ENCODE results near the gene NCLN. TPM values are rescaled to one million over a fixed set of nuclear protein-coding genes. Genes with fewer than 3 reads are reported as not detected.
"Not testable (repeated sequence)": the region's sequence is repeated elsewhere in the genome, so short reads cannot be mapped to it uniquely, and the experiment has no call there.

Gene NCLN
- total RNA-seq, 1 donor from 2014 or later = 114 TPM

DNA sequence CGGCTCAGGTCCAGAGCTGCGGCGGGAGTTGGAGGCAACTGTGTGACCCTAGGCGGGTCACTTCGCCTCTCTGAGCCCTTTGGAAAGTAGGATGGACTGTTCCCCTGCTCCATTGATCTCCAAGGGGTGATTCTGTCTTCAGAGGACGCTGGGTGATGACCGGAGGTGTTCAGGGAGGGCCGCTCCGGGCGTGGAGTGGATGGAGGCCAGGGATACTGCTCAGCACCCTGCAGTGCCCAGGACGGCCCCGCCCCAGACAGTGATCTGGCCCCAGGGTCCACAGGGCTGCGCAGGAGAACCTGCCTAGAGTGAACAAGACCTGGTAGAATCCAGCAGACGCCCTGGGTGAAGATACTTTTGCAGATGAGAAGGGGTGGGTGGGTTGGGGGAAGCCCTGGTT, 7.0 kb downstream of the NCLN start:
- Mint-ChIP-seq H3K4me1 (peaks cover 7% of the 10 kb centered on the region), H3K4me3 (no peak overlapping the region), H3K36me3 (ENCODE audit: low read depth) (peaks cover 29% of the 10 kb centered on the region), H3K9me3 (no peaks in the 10 kb centered on the region), H3K27me3 (no peaks in the 10 kb centered on the region), H3K27ac (no peak overlapping the region)
- intact Hi-C loops (cut with micrococcal nuclease) = no loop called here
- no peak for DNase-seq

DNA sequence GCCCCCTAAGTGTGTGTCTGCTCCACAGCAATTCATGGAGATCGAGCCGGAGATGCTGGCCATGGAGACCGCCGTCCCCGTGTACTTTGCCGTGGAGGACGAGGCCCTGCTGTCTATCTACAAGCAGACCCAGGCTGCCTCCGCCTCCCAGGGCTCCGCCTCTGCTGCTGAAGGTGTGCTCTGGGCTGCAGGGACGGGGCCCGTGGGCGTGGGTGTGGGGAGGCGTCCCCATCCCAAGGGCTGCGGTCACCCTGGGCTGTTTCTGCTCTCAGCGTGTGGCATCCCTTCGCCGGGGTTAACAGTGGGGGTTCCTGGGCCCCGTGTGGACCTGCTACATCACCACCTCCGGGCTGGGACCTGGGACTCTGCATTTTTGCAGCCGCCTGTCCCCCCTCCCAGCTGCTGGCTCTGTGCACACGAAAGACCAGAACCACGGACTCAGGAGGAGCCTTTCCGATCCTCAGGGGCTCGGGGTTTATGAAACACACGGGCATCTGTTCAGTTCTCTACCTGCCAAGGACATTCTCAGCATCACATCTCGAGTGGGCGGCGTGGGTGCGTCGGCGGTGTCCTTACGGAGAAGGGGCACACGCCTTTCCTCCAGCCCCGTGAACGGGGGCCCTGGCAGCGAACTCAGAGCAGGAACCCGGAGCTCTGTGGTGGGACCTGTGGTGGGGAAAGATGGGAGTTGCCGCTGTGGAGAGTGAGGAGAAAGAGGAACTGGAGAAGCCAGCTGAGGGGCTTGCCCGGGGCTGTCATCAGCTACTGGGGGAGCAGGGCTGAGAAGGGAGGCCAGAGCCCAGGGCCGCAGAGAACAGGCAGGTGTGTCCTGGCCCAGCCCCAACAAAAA, 7.8 kb downstream of the NCLN start:
- no peaks in the 10 kb centered on the region for H3K27me3 Mint-ChIP-seq
- DNase-seq = no peak
- H3K27ac Mint-ChIP-seq = no peak overlapping the region
- H3K9me3 Mint-ChIP-seq = no peaks in the 10 kb centered on the region
- peaks cover 24% of the 10 kb centered on the region for H3K36me3 Mint-ChIP-seq (ENCODE audit: low read depth)
- intact Hi-C loops (cut with micrococcal nuclease) = no loop called here
- no peak overlapping the region for H3K4me3 Mint-ChIP-seq
- peaks cover 2% of the 10 kb centered on the region for H3K4me1 Mint-ChIP-seq

DNA sequence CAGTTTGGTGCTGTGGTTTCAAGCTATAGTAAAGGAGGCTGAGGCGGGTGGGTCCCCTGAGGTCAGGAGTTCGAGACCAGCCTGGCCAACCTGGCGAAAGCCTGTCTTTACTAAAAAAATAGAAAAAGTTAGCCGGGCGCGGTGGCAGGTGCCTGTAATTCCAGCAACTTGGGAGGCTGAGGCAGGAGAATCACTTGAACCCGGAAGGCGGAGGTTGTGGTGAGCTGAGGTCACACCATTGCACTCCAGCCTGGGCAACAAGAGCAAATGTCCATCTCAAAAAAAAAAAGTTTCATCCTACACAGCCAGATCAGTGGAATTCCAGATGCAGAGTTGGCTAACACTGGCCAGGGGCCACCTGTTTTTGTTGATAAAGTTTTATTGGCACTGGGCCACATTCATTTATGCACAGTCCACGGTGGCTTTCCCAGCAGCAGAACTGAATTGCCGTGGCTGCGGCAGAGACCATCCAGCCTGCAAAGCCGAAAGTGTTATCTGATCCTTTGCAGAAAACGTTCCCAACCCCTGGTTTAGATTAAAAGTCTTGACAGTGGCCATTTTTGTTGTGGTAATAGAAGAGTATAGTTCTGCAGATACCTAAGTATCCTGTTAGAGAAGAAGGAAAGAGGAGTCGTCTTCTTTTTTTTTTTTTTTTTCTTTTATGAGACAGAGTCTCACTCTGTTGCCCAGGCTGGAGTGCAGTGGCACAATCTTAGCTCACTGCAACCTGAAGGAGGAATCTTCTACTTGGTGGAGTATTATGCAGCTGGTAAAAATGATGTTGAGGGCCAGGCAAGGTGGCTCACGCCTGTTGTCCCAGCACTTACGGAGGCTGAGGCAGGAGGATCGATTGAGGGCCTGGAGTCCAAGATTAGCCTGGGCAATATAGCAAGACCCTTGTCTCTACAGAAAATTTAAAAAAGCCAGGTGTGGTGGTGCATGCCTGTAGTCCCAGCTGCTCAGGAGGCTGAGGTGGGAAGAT, 8.7 kb downstream of the NCLN start:
- Mint-ChIP-seq H3K27ac (no peak overlapping the region), H3K36me3 (ENCODE audit: low read depth) (peaks cover 21% of the 10 kb centered on the region), H3K9me3 (no peaks in the 10 kb centered on the region), H3K4me3 (no peak overlapping the region), H3K27me3 (no peaks in the 10 kb centered on the region), H3K4me1 (no peaks in the 10 kb centered on the region)
- DNase-seq = no peak
- intact Hi-C loops (cut with micrococcal nuclease) = no loop called here

DNA sequence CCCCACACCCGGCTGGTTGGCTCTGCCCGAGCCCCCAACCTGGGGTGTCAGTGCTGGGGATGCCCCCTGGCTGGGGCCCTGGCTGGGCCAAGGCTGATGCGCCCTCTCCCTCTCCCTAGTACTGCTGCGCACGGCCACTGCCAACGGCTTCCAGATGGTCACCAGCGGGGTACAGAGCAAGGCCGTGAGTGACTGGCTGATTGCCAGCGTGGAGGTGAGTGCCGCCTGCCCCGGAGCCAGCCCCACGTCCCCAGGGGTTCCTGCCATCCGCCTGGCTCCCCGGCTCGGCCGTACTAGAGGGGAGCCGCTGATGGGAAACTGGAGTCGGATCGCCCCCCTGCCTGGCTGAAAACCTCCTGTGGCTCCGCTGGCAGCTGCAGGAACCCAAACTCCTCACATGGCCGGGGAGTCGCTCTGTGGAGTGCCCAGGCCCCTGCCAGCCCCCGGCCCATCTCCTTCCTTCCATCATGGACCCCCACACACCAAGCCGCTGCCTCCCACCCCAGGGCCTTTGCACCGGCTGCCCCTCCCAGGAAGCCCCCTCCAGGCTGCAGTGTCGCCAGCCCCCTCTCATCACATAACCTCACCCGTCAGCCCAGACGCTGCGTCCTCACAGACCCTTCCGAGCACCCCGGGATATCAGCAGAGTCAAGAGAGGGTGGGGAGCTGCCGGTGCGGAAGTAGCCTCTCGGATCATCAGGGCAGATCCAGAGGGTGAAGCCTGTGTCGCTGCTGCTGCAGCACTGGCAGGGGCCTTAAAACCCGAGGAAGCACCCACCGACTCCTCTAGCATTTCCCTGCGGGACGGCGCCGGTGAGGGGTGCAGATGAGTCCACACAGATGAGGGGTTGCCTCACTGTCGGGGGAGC, 10.6 kb downstream of the NCLN start:
- intact Hi-C loops (cut with micrococcal nuclease) = no loop called here
- Mint-ChIP-seq H3K4me3 (no peak overlapping the region), H3K36me3 (ENCODE audit: low read depth) (peaks cover 17% of the 10 kb centered on the region), H3K27me3 (no peaks in the 10 kb centered on the region), H3K27ac (no peak overlapping the region), H3K4me1 (no peaks in the 10 kb centered on the region), H3K9me3 (no peaks in the 10 kb centered on the region)
- DNase-seq = no peak

DNA sequence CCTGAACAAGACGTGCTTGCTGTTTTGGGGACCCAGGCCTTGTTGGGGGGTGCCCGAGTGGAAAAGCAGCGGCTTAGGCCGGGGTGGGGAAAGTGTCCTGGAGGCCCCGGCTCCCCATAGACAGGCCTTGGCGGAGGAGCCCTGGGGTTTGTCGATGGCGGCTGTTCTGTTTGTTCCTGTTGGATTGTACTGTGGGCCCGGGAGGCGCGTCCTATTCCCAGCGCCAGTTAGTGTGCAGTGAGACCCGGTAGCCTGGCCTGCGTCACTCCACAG, 11.1 kb downstream of the NCLN start:
- H3K4me1 Mint-ChIP-seq = no peaks in the 10 kb centered on the region
- no peaks in the 10 kb centered on the region for H3K9me3 Mint-ChIP-seq
- no peaks in the 10 kb centered on the region for H3K27me3 Mint-ChIP-seq
- H3K36me3 Mint-ChIP-seq (ENCODE audit: low read depth) = peaks cover 17% of the 10 kb centered on the region
- no peak overlapping the region for H3K4me3 Mint-ChIP-seq
- intact Hi-C loops (cut with micrococcal nuclease) = no loop called here
- no peak for DNase-seq
- H3K27ac Mint-ChIP-seq = no peak overlapping the region

DNA sequence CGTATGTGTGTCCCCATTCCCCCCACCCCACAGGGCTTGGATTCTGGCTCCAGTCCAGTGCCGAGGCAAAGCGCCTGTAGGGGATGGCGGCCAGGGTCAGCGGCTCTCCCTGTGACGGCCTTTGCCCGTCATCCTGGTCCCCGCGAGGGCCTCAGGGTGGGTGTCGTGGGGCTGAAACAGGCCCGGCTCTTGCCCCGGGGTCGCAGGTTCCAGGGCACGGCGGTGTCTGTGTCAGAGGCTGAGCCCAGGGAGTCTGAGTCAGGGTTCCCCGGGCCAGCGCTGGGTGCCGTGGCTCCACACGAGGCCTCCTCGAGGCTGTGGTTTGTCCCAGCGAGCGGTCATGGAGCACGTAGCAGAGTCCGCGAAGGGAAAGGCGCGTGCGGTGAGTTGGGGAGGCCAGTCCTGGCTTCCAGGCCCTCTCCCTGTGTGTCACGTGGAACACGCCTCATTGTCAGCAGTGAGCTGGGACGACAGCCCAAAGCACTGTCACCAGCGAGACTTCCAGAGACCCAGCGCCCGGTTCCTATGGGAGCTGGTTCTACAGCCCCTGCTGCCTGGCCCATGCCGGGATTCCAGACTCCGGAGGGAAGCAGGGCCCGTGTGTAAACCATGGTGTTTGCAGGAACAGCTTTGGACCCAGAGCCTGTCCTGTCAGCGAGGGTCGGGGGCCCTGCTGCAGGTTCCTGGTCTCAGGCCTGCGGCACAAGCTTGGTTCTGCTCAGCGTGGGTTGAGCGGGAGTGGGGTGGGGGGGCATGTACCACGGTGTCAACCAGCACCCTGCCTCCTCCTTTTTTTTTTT, 13.4 kb downstream of the NCLN start:
- no peaks in the 10 kb centered on the region for H3K9me3 Mint-ChIP-seq
- H3K4me3 Mint-ChIP-seq = no peak overlapping the region
- H3K27me3 Mint-ChIP-seq = no peaks in the 10 kb centered on the region
- H3K4me1 Mint-ChIP-seq = no peaks in the 10 kb centered on the region
- no peak overlapping the region for H3K27ac Mint-ChIP-seq
- no peak for DNase-seq
- intact Hi-C loops (cut with micrococcal nuclease) = no loop called here
- H3K36me3 Mint-ChIP-seq (ENCODE audit: low read depth) = peaks cover 12% of the 10 kb centered on the region

DNA sequence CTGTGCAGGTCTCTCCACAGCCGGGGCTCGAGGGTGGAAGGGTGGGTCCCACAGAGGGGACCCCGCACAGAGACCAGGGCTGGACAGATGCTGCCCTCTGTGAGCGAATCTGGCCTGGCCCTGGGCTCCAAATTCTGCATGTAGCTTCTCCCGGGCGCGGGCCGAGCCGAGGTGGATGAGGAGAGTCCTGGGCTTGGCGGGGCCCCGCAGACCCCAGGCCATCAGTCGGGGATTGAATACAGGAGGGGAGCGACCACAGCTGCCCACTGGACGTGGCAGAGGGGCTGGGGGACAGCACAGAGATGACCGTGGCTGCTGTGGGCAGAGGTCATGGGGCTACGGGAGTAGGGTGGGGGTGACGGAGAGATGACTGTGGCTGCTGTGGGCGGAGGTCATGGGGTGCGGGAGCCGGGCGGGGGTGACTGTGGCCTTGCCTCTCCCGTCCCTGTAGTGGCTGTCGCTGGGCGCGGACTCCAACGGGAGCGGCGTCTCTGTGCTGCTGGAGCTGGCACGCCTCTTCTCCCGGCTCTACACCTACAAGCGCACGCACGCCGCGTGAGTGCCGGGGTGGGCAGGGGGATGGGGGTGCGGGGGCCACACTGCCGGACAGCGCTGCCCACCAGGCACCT, 15.5 kb downstream of the NCLN start:
- Mint-ChIP-seq H3K36me3 (ENCODE audit: low read depth) (peaks cover 11% of the 10 kb centered on the region), H3K9me3 (no peaks in the 10 kb centered on the region), H3K27ac (no peak overlapping the region), H3K4me3 (no peak overlapping the region), H3K4me1 (no peaks in the 10 kb centered on the region), H3K27me3 (no peaks in the 10 kb centered on the region)
- intact Hi-C loops (cut with micrococcal nuclease) = no loop called here
- no peak for DNase-seq

DNA sequence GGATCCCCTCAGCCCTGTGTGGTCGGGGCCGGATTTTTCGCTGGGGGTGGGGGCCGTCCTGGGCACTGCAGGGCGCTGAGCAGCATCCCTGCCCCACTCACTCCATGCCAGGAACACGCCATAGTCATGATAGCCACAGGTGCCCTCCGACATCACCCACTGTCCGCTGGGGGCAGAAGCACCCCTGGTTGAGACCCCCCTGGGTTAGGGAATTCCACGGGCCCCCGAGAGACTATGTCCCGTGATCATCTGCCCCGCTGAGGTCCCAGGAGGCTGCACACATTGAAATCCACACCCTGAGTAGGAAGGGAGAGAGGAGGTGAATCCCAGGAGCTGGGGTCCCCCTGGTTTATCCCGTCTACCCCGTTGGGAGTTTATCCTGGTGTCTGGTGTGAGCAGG, 16.2 kb downstream of the NCLN start:
- Mint-ChIP-seq H3K27me3 (no peaks in the 10 kb centered on the region), H3K36me3 (ENCODE audit: low read depth) (peaks cover 11% of the 10 kb centered on the region), H3K9me3 (no peaks in the 10 kb centered on the region), H3K4me1 (no peaks in the 10 kb centered on the region), H3K27ac (no peak overlapping the region), H3K4me3 (no peak overlapping the region)
- intact Hi-C loops (cut with micrococcal nuclease) = no loop called here
- DNase-seq = no peak

DNA sequence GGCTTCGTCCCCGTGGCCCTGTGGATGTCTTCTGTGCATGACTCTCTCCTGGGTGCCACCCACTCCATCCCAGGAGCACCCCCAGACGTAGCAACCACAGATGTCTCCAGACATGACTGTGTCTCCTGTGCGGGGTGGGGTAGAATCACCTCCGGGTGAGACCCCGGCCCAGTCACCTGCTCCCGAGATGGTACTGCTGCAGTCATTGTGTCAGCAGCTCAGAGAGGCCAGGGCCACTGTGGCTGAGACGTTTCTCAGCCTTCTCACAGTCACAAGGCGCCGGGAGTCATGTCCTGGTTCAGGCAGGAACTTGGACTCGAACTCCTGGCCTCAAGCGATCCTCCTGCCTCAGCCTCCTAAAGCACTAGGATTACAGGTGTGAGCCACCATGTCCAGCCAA, 16.6 kb downstream of the NCLN start:
- no peak for DNase-seq
- Mint-ChIP-seq H3K36me3 (ENCODE audit: low read depth) (peaks cover 9% of the 10 kb centered on the region), H3K27ac (no peak overlapping the region), H3K4me1 (no peaks in the 10 kb centered on the region), H3K4me3 (no peak overlapping the region), H3K27me3 (no peaks in the 10 kb centered on the region), H3K9me3 (no peaks in the 10 kb centered on the region)
- intact Hi-C loops (cut with micrococcal nuclease) = no loop called here

DNA sequence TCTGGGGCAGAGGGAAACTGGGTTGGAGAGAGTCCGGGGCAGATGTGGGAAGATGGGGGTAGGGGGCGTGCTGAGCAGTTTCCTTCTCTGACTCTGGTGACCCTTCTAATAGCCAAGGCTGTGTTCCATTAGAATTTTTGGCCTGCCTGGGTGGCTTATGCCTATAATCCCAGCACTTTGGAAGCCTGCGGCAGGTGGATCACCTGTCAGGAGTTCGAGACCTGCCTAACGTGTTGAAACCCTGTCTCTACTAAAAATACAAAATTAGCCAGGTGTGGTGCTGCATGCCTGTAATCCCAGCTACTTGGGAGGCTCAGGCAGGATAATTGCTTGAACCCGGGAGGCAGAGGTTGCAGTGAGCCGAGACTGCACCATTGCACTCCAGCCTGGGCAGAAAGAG, 17.2 kb downstream of the NCLN start:
- H3K4me3 Mint-ChIP-seq; H3K27ac Mint-ChIP-seq; H3K36me3 Mint-ChIP-seq (ENCODE audit: low read depth); intact Hi-C loops (cut with micrococcal nuclease); H3K4me1 Mint-ChIP-seq; DNase-seq; H3K27me3 Mint-ChIP-seq; H3K9me3 Mint-ChIP-seq: not testable (repeated sequence)

DNA sequence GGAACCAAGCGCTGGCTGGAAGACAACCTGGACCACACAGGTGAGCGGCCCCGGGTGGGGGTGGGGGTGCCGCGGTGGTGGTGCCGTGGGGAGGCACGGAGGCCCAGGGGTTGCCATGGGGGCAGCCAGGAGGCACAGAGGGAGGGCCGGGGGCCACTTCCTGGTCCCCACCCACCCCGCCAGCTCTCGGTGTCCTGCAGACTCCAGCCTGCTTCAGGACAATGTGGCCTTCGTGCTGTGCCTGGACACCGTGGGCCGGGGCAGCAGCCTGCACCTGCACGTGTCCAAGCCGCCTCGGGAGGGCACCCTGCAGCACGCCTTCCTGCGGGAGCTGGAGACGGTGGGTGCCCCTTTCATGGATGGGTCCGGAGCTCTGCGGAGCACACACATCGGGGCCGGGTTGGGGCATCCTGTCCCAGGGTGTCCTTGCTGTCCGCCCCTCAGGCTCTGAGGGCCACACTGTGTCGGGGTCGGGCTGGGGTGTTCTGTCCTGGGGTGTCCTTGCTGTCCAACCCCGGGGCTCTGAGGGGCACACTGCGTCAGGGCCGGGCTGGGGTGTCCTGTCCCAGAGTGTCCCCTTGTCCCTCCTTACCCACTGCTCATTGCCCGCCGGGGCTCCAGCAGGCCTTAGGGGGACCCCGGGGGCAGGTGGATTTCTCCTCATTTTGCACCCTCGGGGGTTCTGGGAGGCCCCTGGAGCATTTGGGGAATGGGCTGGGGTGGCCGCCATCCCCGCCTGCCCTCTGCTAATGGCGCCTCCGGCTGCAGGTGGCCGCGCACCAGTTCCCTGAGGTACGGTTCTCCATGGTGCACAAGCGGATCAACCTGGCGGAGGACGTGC, 18.3 kb downstream of the NCLN start:
- intact Hi-C loops (cut with micrococcal nuclease) = no loop called here
- DNase-seq = no peak
- Mint-ChIP-seq H3K4me1 (no peaks in the 10 kb centered on the region), H3K9me3 (no peaks in the 10 kb centered on the region), H3K27ac (no peak overlapping the region), H3K36me3 (ENCODE audit: low read depth) (peaks cover 11% of the 10 kb centered on the region), H3K27me3 (no peaks in the 10 kb centered on the region), H3K4me3 (no peak overlapping the region)

DNA sequence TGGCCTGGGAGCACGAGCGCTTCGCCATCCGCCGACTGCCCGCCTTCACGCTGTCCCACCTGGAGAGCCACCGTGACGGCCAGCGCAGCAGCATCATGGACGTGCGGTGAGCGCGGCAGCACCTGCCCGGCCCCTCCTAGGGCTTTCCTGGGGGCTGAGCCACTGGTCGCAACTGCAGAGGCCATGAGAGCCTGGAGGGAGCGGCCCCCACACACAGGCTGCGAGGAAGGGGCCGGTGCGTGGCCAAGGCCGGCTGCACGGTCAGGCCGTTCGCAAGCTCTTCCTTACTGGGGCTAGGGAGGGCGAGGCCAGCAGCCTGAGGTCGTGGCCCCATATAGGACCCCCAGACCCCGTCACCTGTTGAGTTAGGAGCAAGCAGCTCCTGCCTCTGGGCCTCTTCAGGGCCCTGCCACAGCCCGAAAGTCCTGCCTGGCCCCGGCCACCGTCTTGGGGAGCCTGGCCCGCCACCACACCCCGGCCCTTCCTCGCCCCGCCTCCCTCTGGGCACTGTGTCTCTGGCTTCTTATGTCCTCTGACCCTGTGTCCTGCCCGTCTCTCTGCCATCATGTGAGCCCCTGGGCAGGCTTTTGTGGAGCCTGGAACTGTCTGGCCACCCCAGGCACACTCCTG, 19.0 kb downstream of the NCLN start:
- H3K27me3 Mint-ChIP-seq = no peaks in the 10 kb centered on the region
- intact Hi-C loops (cut with micrococcal nuclease) = no loop called here
- H3K27ac Mint-ChIP-seq = no peak overlapping the region
- no peaks in the 10 kb centered on the region for H3K9me3 Mint-ChIP-seq
- H3K4me3 Mint-ChIP-seq = no peak overlapping the region
- no peaks in the 10 kb centered on the region for H3K4me1 Mint-ChIP-seq
- H3K36me3 Mint-ChIP-seq (ENCODE audit: low read depth) = peaks cover 13% of the 10 kb centered on the region
- no peak for DNase-seq

Data from activated CD4-positive, alpha-beta T cell treated with anti-CD3 and anti-CD28 coated beads, Interleukin-2, amount 10 ng/mL, durations not matched to agents 24 days and 14 days (primary cell).